GM10847 (cell line): ENCODE results near the gene SAMD15.

ENCODE experiments used
- POLR2A ChIP-seq: IDR thresholded peaks from 2 replicates; pipeline ENCODE4 v1.6.1; 2011; ENCODE audit not compliant: insufficient read length; ENCODE audit errors: extremely low read depth

SAMD15 gene

DNA sequence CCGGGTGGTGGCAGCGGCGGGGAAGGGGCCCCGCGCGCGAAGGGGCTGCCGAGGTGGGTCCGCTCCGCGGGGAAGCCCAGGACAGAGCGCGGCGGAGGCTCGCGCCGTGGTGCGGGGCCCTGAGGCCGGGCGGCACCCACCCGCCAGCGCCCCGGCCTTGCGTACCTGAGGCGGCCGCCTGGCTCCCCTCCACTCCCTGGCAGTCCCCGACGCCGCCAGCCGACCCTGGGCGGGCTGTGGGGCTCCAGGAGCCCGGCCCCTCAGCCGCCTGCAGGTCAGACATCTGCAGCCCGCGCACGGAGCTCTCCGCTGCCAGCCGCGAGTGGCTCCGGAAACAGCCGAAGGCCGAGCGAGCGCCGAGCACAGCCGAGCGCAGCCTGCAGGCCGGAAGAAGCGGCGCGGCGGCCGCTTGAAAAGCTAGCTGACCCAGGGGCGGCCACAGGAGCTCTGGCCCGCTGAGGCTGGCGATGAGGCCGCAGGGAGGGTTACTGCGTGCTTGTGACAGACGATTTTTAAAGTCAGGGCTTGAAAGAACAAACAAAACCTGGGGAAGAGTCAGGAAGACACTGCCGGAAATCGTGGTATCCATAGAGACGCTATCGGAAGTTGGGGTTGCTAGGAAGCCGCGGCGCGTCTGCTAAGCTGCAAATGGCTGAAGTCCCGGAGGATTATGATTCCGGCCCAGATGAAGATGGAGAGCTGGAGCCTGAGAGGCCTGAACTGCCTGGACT lies at the start of gene SAMD15, which contains the start of gene TMED8:
Gene SAMD15, plus strand, starts transcription at position 609 of the 731 bp plus-strand sequence. Its CDS starts 40 bp downstream, at position 649.
Gene TMED8, minus strand, starts transcription at position 324 of the 731 bp plus-strand sequence. Its CDS starts 41 bp downstream, at position 283.
- peak; percentile 43 for TF ChIP-seq POLR2A

DNA sequence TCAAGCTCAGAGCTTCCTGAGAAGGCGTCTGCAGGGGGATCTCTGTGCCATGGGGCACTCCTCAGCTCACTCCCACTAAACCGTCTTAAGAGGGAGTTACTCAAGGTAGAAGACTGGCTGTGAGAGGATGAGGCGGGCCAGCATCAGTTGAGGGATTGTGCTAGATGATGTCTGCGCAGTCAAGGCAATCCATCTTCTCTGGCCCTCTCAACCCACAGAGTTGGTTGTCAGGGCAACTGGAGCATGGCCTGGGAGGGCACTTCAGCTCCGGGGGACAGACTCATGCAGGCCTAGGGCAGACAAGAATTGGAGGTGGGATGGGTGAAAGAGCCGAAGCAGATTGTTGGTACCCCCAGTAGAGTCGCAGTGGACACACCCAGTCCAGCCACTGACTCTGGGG lies 47.3 kb upstream of the SAMD15 start:
- TF ChIP-seq POLR2A: no peak

DNA sequence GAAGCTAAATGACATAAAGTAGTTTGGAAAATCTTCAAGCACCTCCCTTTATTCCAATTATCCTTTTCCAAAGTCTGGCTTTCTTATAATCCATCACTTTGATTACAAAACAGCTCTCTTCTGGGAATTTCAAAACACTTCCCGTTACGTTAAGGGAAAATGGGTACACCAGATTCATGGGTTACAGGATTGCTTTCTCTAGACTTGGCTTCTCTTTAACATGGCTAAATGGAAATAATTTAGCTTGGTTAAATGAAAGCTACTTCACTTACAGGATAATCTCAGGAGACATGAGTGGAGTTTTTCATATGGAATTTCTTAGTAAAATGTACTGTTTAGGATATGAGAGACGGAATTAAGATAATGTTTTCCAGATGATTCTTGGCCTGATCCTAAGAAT lies 41.6 kb upstream of the SAMD15 start:
- TF ChIP-seq POLR2A: no peak

DNA sequence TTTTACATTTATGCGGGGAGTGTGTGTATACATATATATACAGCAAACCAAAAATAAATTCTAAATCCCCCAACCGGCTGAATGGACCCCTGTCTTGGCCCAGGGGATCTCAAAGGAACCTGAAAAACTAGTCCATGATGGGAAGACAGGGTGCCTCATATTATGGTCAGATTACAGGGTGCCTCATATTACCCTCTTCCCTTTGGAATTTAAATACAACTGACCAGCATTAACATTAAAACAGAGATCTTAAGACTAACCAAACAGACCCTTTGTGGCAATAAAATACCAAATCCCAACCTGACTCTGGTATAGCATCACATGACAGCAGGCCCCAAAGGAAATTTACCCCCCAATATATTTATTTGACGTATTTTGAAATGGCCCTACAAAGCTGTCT lies 39.3 kb upstream of the SAMD15 start:
- no peak for TF ChIP-seq POLR2A

DNA sequence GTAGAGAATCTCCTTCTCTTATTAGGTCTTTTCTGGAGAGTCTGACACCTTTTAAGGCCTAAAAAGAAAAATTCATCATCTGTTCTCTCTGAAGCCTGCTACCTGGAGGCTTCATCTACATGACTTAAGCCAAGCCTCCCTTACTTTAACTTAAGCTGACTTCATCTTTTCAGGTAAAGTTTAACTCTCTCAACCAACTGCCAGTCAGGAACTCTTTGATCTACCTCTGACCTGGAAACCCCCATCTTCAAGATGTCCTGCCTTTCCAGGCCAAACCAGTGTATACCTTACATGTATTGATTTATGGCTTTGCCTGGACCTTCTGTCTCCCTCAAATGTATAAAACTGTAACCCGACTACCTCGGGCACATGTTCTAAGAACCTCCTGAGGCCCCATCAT lies 38.9 kb upstream of the SAMD15 start:
- no peak for TF ChIP-seq POLR2A

DNA sequence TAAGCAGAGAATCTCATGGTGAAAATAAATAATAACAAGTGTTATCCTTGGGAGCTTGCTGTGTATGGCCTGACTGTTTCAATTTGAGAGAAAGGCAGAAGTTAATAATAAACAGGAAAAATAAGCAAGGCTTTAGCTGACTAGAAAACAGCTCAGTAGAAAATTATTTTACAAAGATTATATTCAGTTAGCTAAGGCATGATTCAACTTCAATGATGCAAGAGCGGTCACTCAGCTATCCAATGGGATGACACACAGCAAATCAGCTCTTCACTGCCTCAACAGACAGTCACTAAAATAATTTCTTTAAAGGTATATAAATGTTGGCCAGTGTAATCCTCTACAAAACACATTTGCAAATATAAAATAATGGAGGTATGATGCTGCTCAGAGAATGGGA lies 37.8 kb upstream of the SAMD15 start:
- no peak for TF ChIP-seq POLR2A

DNA sequence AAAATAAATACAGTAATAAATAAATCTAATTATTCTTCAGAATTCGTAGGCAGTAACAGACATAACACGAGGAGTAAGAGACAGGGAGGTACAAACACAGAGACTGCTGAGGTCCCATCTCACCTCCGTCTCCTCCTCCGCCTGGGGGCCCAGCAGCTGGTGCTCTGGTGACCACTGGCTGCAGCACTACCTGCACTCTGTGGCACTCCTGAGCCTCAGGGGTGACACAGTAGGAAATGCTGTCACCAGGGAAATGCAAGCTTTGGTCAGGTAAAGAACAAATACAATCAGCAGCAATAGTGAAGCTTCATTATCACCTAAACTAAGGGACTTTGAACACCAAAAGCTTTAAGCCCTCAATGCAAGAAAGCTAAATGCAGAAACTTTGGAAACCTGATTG lies 36.8 kb upstream of the SAMD15 start:
- TF ChIP-seq POLR2A: no peak

DNA sequence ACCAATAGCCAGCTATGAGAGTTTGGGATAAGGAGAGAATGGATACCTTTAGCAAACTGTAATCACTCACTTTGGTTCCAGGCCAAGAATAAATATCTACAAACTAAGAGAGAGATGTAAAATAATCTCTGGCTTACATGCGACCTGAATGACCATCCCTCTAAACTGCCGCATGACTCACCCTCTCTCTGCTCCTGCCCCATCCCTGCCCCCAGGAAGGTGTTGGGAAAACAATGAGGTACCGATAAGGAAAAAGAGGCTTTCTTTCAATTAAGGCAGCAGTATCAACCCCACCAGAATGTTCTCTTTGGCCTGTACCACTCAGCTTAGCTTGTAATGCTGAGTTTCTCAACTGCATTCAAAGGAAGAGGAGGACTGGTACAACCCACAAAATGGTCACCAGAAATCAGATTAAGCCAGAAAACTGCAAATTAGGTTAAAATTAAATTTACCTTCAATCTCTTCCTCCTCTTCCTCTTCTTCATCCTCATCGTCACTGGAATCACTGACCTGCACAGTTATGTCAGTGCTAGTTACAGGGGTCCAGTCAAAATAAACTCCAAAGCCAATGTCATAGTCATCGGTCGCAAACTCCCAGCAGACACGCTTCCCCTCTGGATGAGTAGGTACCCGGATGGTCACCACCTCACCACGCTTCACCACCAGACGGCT lies 34.3 kb upstream of the SAMD15 start:
- TF ChIP-seq POLR2A: no peak

DNA sequence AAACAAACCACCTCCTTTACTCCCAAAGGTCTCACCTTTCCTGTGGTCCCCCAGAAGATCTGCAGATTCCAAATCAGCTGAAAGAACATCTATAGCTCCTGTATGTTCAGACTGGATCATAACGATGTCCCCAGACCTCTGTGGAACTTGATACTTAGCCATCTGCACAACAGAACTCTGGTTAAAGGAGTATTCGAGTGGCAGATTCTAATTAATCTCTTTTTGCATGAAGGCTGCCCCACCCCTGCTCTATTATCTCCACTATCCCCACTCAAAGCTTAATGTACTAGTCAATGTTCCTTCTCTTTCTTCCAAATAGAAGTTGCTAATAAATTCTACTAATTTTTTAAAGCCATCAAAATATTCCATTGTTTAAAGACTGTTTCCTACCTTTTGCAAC lies 33.5 kb upstream of the SAMD15 start:
- TF ChIP-seq POLR2A: no peak

DNA sequence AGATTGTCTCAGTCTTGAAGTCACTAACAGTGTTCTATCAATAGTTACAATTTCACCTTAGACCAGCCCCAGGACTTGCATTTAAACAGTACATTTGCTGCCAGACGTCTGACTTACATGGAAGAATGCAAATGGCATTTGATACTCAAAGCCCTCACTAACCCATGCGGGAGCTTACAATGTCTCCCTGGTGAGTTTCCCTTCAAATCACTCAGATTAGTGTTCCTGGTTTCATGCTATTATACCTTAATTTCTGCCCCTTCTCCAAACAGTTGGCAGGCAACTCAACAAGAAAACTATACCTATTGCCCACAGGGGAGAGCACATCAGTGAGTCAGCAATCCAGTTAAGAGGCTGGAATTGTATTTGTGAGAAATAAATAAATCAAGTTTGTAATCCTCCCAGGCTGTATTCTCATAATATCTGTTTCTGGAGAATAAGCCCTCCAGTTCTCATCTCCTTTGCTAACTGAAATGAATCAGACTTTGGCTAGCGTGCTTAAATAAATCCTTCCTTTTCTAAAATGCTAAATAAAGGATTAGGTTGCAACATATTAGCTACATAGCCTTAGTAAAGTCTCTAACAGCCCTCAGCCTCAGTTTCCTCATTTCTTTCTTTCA lies 32.7 kb upstream of the SAMD15 start:
- no peak for TF ChIP-seq POLR2A

DNA sequence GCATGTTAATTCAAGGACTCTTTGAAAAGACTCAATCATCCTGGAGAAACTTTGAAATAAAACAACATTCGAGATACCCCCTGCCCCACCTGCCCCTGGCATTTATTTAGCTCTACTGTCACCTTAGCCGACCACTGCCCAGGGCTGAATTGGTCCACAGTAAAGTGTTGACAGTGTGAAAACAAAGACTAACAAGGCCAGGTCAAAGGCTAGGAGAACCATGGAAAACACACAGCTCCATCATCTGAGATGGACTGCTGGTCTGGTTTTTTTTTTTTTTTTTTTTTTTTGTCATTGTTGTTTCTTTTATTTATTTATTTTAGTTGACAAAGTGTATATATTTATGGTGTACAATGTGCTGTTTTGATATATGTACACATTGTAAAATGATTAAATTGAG lies 30.7 kb upstream of the SAMD15 start:
- TF ChIP-seq POLR2A: no peak

DNA sequence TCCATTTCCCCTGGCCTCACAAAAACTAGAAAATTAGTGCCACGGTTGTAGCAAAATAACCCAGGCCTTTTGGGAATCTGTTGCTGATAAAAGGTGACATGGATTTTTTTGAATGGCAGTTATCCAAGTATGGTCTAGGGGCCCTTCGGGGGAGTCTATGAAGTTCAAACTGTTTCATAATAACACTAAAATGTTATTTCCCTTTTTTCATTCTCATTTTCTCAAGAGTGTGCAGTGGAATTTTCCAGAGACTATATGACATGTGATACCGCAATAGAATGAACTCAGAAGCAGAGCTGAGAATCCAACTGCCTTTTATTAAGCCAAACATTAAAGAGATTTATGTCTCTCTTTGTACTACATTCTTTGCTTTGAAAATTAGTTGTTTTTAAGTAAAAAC lies 29.4 kb upstream of the SAMD15 start:
- no peak for TF ChIP-seq POLR2A

DNA sequence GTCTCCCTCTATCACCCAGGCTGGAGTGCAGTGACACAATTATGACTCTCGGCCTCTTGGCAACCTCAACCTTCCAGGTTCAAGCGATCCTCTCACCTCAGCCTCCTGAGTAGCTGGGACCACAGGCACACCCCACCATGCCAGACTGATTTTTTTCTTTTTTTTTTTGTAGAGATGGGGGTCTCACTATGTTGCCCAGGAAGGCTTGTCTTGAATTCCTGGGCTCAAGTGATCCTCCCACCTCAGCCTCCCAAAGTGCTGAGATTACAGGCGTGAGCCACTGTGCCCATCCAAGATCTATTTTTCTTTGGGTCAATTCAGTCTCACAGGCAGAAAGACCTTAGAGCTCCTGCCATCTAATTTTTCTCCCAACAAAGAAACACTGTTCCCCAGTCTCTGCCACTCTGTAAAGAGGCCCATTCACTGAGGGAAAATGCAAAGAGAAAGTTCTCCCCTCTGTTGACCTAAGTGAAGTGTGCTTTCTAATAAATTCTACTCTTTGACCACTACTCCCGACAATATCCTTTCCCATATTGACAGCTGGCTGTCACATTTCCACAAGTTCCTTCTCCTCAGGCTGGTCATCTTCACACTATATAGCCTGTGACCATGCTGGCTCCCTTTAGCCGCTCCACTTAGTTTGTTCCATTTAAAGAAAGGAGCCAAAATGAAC lies 23.6 kb upstream of the SAMD15 start:
- TF ChIP-seq POLR2A: no peak

DNA sequence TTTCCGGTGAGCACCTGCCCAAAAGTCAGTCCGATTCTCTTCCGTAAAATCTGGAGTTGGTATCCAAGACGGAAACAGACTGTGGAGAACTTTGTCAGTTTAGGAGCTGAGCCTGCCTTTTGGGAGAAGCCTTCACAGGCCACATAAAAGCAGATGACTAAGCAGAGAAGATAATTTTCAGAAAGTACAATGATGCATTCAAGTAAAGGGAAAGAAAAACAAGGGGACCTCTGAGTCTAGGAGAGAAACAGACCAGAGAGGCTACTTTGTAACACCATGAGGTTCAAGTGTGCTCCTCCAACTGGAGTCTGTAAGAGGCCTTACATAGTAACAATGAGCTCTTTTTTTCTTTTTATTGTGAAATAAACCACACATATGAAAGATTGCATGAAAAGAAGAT lies 21.4 kb upstream of the SAMD15 start:
- no peak for TF ChIP-seq POLR2A

DNA sequence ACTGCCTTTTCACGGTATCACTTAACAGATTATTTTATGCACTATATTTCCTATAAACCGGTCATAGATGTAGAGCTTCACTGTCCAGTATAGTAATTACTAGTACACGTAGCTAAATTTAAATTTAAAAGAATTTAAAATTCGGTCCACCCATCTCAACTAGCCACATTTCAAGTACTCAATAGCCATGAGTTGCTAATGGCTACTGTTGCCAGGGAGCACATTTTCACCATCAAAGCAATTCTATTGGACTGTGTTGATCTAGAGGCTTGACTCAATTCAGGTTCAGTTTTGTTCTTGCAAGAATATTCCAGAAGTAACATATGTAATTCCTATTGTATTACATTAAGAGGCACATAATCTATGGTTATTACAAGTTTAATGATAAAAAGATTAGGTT lies 20.3 kb upstream of the SAMD15 start:
- TF ChIP-seq POLR2A: no peak

DNA sequence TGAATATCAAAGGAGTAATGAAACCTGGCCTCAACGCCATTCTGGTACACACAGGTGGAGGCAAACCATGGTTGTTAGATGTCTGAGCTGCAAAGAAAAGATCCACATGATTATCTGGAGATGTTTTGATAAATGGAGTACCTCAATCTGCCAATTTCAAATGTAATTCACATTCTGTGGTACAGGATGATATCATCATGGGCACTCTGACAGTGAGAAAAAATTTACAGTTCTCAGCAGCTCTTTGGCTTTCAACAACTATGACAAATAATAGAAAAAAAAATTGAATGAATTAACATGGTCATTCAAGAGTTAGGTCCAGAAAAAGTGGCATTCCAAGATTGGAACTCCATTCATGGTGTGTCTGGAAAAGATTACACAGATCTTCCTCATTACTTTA lies 17.6 kb upstream of the SAMD15 start:
- TF ChIP-seq POLR2A: no peak
